HEK293 (cell line): ENCODE results near the gene MSANTD2.

Experiments used
- CTCF ChIA-PET: fragments of 350-600 bp; formaldehyde crosslinking; extraction: SDS; loops from one replicate; lab custom pipeline; 2021; ENCODE audit warnings: antibody characterized with exemption; lab: Yijun Ruan, JAX
- POLR2A ChIA-PET: fragments of 300-600 bp; formaldehyde crosslinking; extraction: SDS; loops from one replicate; lab custom pipeline; 2020; ENCODE audit warnings: antibody characterized with exemption, inconsistent platforms; lab: Yijun Ruan, JAX
- H3K27ac ChIP-seq: fragments of 200-500 bp; sonication (Bioruptor generic); 2 replicates; pipeline ENCODE4 v1.5.1; 2014; ENCODE audit warnings: low read depth, low read length, control low read depth, inconsistent platforms; ENCODE audit errors: extremely low read depth
- H3K36me3 ChIP-seq, 2 experiments: fragments of 200-500 bp in 1 of 2; sonication (Bioruptor generic) in 1 of 2; 1 replicate in 1 of 2; 2 replicates in 1 of 2; pipeline ENCODE4 v1.5.1; 2014 to 2017; ENCODE audit warnings: inconsistent platforms in 2 of 2, low read length in 2 of 2; ENCODE audit not compliant: control insufficient read depth in 2 of 2, insufficient read depth in 1 of 2
- H3K4me1 ChIP-seq: fragments of 200-500 bp; sonication (Bioruptor generic); 2 replicates; pipeline ENCODE4 v1.5.1; 2014; ENCODE audit warnings: mild to moderate bottlenecking, low read length, inconsistent platforms; ENCODE audit not compliant: control insufficient read depth, insufficient read depth
- H3K4me3 ChIP-seq: 2 replicates; pipeline ENCODE4 v1.5.1; 2011; ENCODE audit warnings: low read depth, mild to moderate bottlenecking, control low read depth, low read length, moderate library complexity
- H3K9me3 ChIP-seq: fragments of 200-500 bp; sonication (Bioruptor generic); 2 replicates; pipeline ENCODE4 v1.5.1; 2014; ENCODE audit warnings: low read depth, low read length, inconsistent platforms; ENCODE audit not compliant: control insufficient read depth, insufficient read depth
- HIC1 ChIP-seq: fragments of 450-650 bp; formaldehyde crosslinking; IDR thresholded peaks from 2 replicates; pipeline ENCODE4 v1.5.1; 2016; ENCODE audit warnings: missing biosample characterization, missing genetic modification characterization
- KLF17 ChIP-seq: fragments of 450-650 bp; formaldehyde crosslinking; IDR thresholded peaks from 2 replicates; pipeline ENCODE4 v1.5.1; 2016; ENCODE audit warnings: missing biosample characterization, missing genetic modification characterization
- OSR2 ChIP-seq: fragments of 450-650 bp; formaldehyde crosslinking; IDR thresholded peaks from 2 replicates; pipeline ENCODE4 v1.5.1; 2016; ENCODE audit warnings: missing biosample characterization, missing genetic modification characterization
- PRDM2 ChIP-seq: fragments of 450-650 bp; formaldehyde crosslinking; IDR thresholded peaks from 2 replicates; pipeline ENCODE4 v1.5.1; 2016; ENCODE audit warnings: missing biosample characterization, missing genetic modification characterization, borderline replicate concordance
- SETDB1 ChIP-seq: IDR thresholded peaks from one replicate; pipeline ENCODE4 v1.6.1; 2017; ENCODE audit warnings: mild to moderate bottlenecking, low read length, moderate library complexity, mixed read lengths; ENCODE audit not compliant: insufficient read length
- SP7 ChIP-seq: fragments of 450-650 bp; formaldehyde crosslinking; IDR thresholded peaks from 2 replicates; pipeline ENCODE4 v1.5.1; 2016; ENCODE audit warnings: missing biosample characterization, missing genetic modification characterization
- YY1 ChIP-seq: fragments of 450-650 bp; formaldehyde crosslinking; IDR thresholded peaks from 2 replicates; pipeline ENCODE4 v1.5.1; 2018; ENCODE audit warnings: missing biosample characterization, missing genetic modification characterization
- ZBTB48 ChIP-seq: fragments of 450-650 bp; formaldehyde crosslinking; IDR thresholded peaks from 2 replicates; pipeline ENCODE4 v1.5.1; 2016; ENCODE audit warnings: missing biosample characterization, missing genetic modification characterization
- ZFP3 ChIP-seq: fragments of 450-650 bp; formaldehyde crosslinking; IDR thresholded peaks from 2 replicates; pipeline ENCODE4 v1.5.1; 2016; ENCODE audit warnings: low read depth, missing biosample characterization, missing genetic modification characterization
- ZFP69B ChIP-seq: fragments of 450-650 bp; formaldehyde crosslinking; IDR thresholded peaks from 2 replicates; pipeline ENCODE4 v1.5.1; 2016; ENCODE audit warnings: missing biosample characterization, missing genetic modification characterization
- ZNF19 ChIP-seq: fragments of 450-650 bp; formaldehyde crosslinking; IDR thresholded peaks from 2 replicates; pipeline ENCODE4; 2016; ENCODE audit warnings: missing biosample characterization, missing genetic modification characterization, low read depth
- ZNF211 ChIP-seq: fragments of 450-650 bp; formaldehyde crosslinking; IDR thresholded peaks from 2 replicates; pipeline ENCODE4 v1.5.1; 2016; ENCODE audit warnings: low read depth, missing biosample characterization, missing genetic modification characterization
- ZNF24 ChIP-seq: fragments of 450-650 bp; formaldehyde crosslinking; IDR thresholded peaks from 2 replicates; pipeline ENCODE4 v1.5.1; 2016; ENCODE audit warnings: missing biosample characterization, missing genetic modification characterization
- ZNF274 ChIP-seq, 2 experiments: fragments of 200-500 bp in 1 of 2; fragments of 450-650 bp in 1 of 2; sonication (Bioruptor generic) in 1 of 2; formaldehyde crosslinking in 1 of 2; IDR thresholded peaks; 2 replicates each; pipeline versions ENCODE4 v1.5.1 to v1.6.1; 2014 to 2016; ENCODE audit warnings: borderline replicate concordance in 1 of 2, inconsistent platforms in 1 of 2, low read length in 1 of 2, missing biosample characterization in 1 of 2, missing genetic modification characterization in 1 of 2
- ZNF354C ChIP-seq: fragments of 450-650 bp; formaldehyde crosslinking; IDR thresholded peaks from 2 replicates; pipeline ENCODE4 v1.5.1; 2016; ENCODE audit warnings: missing biosample characterization, missing genetic modification characterization, low read depth, borderline replicate concordance
- ZNF561 ChIP-seq: fragments of 450-650 bp; IDR thresholded peaks from 2 replicates; pipeline ENCODE4 v1.5.1; 2018; ENCODE audit warnings: missing biosample characterization, missing genetic modification characterization, borderline replicate concordance
- ZNF623 ChIP-seq: fragments of 450-650 bp; formaldehyde crosslinking; IDR thresholded peaks from 2 replicates; pipeline ENCODE4 v1.5.1; 2016; ENCODE audit warnings: missing biosample characterization, missing genetic modification characterization
- ZNF629 ChIP-seq: fragments of 450-650 bp; formaldehyde crosslinking; IDR thresholded peaks from 2 replicates; pipeline ENCODE4 v1.5.1; 2017; ENCODE audit warnings: missing biosample characterization, missing genetic modification characterization
- ZNF664 ChIP-seq: fragments of 450-650 bp; formaldehyde crosslinking; IDR thresholded peaks from 2 replicates; pipeline ENCODE4 v1.5.1; 2016; ENCODE audit warnings: missing biosample characterization, missing genetic modification characterization
- ZSCAN18 ChIP-seq: fragments of 450-650 bp; formaldehyde crosslinking; IDR thresholded peaks from 2 replicates; pipeline ENCODE4 v1.5.1; 2016; ENCODE audit warnings: missing biosample characterization, missing genetic modification characterization

Gene MSANTD2

GRCh38 chr11:124748100-124748418, 52.1 kb downstream of the MSANTD2 start:
- ChIA-PET CTCF (interaction anchor here (1.0 to 3.1 kb wide), 2 partner anchors 10 to 15 kb away, joined by 8 to 10 read pairs; partner anchors contain the start of gene ESAM), POLR2A (interaction anchor here (0.6 kb wide), 1 partner anchor 49 kb away, joined by 3 read pairs; no protein-coding TSS in a partner anchor)
- no peak overlapping the region for H3K4me3 ChIP-seq

More at GRCh38 chr11:124748100-124748418, 52.1 kb downstream of the MSANTD2 start:
- Histone ChIP-seq H3K4me1 (no peaks in the 10 kb centered on the region), H3K36me3 (no peaks in the 10 kb centered on the region), H3K9me3 (no peaks in the 10 kb centered on the region), H3K27ac (no peak overlapping the region)
- TF ChIP-seq ZSCAN18 (no peak), ZNF561 (tag by site-specific recombination) (no peak), PRDM2 (no peak), ZBTB48 (tag by site-specific recombination) (no peak), SETDB1 (no peak), SP7 (tag by site-specific recombination) (no peak), ZNF24 (tag by site-specific recombination) (no peak), KLF17 (no peak), ZNF629 (tag by site-specific recombination) (no peak), ZFP69B (tag by site-specific recombination) (no peak), ZNF274 (IDR thresholded peaks at IDR 0.05; ENCODE audit: low read length) (no peak), ZNF274 (tag by site-specific recombination; IDR thresholded peaks at IDR 0.05; ENCODE audit: borderline replicate concordance) (no peak), YY1 (tag by site-specific recombination) (no peak), ZNF19 (tag by site-specific recombination) (no peak), ZNF664 (tag by site-specific recombination) (no peak), ZNF623 (tag by site-specific recombination) (no peak), OSR2 (tag by site-specific recombination) (no peak), ZNF211 (tag by site-specific recombination) (no peak), ZNF354C (tag by site-specific recombination) (no peak), HIC1 (tag by site-specific recombination) (no peak), ZFP3 (tag by site-specific recombination) (no peak)
